Activated CD8-positive, alpha-beta memory T cell treated with anti-CD3 and anti-CD28 coated beads for 48 hours (primary cell): ENCODE data around the gene CARD10.
"Not testable (repeated sequence)": the region's sequence is repeated elsewhere in the genome, so short reads cannot be mapped to it uniquely, and the experiment has no call there.

Experiments
- DNase-seq, 3 experiments: peaks; one replicate each; pipeline ENCODE4 v3.0.0-alpha.2; 2020; ENCODE audit warnings: low read depth in 2 of 3, low spot score in 2 of 3

Gene CARD10

DNA sequence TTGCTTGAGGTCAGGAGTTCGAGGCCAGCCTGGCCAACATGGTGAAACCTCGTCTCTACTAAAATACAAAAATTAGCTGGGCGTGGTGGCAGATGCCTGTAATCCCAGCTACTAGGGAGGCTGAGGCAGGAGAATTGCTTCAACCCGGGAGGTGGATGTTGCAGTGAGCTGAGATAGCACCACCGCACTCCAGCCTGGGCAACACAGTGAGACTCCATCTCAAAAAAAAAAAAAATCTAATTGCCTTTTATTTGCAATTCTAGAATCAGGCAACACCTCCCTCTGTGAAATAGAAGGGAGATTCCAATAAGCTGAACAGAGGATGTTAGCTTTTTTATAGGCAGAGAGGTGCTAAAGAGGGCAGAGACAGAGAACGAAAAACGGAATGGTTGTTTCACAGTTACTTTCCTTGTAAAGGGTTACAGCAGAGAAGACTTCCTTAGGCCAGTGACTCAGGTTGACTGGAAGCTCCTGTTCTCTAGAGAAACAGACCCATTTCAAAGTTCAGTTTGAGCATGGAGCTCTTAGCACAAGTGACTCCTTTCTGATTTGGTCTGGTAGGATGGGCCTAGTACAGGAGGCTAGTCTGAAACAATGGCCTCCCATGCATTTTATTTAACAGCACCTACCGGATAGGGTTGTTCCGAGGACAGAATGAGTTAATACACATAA is 8.0 kb upstream of the CARD10 start:
- not testable (repeated sequence) for DNase-seq

DNA sequence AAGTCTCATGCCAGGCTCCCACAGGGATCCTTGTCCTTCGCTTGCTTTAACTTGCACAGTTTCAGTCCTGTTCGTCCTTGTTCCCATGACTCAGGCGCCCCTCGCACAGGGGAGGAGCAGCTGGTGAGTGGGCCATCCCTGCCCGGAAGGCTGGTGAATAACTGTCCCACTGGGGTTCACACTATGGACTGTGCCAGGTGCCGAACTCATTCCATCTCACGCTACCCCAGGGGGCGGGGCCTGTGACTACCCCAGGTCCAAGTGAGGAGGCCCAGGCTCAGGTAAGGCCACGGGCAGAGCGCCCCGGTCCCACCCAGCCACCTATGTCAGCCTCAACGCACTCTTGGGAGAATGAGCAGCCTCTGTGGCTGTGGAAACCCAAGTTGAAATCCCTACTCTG is 7.2 kb upstream of the CARD10 start:
- no peak for DNase-seq

DNA sequence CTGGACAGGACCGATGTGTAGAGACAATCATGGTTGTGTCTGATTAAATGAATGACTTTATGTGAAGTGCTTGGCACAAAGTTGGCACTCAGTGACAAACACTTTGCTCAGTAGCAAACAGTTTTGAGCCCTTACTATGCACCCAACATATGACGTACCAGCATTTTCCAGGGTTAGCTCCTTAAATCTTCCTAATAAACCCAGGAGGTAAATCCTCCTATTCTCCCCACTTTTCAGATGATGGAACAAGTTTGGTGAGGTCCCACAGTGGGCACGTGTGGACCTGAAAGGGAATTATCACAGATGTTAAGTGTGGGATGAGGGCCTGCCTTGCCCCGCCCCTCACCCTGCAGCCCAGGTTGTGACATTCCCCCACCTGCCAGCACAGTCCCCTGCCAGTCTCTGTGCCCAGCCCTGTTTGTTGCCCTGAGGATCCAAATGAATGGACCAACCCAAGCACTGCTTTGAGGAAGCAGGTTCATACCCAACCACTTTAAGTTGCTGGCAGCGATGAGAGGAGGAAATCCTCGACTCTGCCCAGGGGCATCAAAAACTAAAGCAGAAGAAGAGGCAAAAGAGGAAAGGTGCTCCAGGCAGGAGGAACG is 6.6 kb upstream of the CARD10 start:
- no peak for DNase-seq

DNA sequence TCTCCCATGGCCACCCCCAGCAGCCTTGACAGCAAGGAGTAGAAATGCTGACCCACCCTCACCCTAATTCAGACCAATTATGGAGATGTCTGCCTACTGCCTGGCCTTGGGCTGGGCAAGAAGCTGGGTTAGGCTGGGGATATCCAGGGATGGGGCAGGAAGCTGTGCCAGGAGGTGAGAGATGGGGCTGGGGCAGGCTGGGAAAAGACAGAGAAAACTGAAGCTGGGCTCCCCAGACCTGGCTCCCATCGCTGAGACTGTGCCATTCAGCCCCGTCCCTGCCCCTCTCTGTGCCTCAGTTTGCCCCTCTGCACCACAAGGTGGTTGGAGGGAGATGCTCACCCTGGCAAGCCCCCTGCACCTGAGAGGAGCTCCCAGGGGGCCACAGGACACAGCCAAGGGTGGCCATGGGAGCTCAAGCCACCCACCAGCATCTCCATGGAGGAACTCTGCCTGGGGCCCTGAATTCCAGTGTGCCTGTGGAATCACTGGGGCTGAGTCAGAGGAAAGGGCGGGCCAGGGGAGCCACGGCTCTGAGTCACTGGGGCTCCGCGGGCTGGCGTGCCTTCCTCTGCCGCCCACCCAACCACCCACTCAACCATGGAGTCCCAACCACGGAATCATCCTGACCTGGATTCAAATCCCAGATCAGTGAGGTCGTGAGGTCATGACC is 6.0 kb upstream of the CARD10 start:
- DNase-seq: no peak

DNA sequence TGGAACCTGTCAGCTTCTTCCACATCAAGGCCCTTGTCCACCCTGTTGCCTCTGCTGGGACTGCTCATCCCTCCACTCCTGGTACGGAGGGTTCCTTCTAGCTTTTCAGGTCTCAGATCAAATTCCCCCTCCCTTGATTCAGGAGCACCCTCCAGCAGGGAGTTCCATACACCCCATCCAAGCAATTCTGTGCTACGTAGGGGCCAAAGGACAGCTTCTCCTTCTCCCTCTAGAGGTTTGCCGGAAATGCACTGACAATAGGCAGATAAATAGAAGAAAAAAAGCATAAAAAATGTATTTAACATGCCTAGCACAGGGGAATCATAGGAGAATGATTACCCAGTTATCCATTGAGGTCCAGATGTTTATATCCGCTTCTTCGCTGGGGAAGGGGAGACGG is 3.3 kb upstream of the CARD10 start:
- DNase-seq: no peak

DNA sequence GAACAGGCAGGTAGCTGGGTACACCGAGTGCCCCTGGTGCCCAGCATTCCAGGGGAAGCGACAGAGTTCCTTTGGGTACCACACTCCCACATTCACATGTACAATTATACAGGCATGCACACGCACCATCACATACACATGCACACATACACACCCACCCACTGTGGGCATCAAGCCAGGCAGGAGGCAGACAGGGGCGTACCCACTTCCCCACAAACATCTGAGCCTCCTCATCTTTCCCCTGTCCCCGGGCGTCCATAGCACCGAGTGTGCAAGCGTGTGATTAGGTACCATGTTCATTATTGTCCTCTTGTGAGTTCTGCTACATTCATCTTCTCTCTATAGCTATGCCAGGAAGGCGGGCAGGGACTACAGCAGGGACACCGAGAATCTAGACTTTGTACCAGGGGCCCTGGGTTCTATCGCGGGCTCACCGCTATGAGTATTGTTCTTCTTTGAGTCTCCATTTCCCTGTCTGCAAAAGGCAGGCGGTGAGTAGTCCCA is 2.1 kb upstream of the CARD10 start:
- no peak for DNase-seq

DNA sequence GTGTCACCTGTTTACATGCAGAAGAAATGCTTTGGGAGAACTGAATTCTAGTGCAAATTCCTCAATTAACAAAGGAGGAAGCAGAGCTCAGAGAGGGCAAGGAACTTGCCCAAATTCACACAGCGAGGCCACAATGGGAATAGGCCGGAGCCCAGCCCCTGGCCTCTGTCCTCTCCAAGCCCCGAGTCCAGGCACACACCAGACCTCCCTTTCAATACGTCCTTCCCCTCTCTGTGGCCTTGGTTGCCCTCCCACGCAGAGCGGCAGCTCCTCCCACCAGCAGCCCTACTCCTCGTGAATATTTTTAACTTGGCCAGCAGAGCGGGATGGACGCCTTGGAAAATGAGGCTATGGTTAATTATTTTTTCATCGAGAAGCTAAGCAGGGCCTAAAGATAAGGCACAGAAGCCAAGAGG is 1.6 kb upstream of the CARD10 start:
- no peak for DNase-seq

DNA sequence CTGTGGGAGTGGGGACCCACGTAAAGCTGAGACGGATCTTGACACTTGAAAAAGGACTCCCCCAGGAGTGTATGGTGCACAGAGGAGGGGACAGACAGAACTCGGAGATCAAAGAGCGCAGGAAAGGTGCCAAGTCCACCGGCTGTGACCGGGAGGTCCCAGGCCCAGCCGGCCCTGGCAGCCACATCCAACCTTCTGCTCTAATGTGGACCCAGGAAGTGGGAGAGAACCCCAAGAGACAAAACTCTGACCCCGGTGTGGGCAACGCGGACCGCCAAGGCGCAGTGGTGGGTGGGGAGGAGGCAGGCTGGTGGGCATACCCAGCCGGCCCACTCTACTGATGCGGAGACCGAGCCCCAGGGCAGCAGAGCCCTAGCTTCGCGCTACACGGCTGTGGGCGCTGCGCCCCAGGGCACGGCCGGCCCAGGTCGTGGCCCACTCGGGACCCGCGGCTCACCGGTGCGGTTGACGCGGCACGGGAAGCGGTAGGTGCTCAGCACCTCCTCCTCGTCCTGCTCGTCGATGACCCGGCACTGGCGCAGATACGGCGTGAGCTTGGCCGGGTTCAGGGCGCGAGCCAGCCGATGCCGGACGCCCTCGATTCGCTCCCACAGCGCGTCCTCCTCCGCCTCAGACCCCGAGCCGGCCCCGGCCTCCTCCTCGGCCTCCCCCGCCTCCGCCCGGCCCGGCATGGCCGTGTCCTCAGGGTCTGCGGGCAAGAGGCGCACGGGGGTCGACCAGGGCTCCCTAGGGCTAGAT is 527 bp downstream of the CARD10 start:
- DNase-seq: no peak

DNA sequence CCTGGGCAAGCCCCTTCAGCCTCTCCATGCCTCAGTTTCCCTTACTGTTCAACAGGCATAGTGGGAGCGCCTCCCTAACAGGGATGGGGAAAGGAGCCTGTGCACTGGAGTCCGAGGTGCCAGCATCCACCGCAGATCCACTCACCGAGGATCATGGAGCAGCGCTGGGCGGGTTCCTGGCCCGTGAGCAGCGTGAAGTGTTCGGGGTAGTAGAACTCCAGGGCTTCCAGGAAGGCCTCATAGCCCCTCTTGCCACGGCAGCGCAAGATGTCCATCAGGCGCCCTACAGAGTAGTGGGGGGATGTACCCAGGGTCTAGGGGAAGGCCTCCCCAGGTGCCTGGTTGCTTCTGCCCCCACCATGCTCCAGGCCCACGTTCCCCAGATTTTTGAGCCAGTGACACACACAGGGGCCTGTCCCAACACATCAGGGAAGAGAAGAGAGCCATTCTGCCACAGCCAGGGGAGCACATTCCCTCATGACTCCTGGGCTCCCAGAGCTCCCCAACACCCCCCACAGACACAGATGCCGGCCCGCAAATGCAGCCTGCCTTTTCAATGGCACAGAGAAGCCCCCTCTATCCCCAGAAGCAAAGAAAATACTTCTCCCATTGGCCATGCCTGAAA is 1.3 kb downstream of the CARD10 start:
- no peak for DNase-seq

DNA sequence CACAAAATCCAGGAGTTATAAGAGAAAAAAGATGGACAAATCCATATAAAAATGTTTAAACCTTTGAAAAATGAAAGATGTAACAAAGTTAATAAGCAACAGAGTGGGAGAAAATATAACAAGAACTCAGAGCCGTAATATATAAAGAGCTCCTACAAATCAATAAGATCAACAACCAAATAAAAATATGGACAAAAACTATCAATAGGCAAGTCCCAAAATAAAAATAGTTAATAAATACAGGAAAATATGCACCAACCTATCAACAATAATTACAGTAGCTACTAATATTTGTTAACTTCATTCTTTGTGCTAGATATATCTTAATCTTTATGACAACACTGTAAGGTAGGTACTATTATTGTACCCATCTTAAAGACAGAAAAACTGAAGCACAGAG is 2.8 kb downstream of the CARD10 start:
- DNase-seq: no peak

DNA sequence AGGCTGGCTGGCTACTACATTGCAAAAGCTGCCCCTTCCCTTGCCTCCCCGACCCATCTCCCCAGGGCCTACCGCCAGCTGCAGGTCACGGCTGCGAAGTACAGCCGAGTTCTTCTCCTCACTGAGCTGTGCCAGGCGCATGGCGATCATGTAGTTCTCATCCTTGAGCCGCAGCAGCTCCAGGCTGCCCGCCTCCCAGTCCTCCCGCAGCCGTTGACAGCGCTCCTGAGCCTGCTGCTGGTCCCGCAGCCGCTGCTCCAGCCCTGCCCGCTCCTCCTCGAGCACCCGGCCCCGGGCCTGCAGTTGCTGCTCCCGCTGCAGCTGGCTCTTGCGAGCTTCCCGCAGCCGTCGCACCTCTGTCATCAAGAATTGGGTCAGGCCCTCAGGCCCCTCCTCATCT is 3.3 kb downstream of the CARD10 start:
- DNase-seq: no peak

DNA sequence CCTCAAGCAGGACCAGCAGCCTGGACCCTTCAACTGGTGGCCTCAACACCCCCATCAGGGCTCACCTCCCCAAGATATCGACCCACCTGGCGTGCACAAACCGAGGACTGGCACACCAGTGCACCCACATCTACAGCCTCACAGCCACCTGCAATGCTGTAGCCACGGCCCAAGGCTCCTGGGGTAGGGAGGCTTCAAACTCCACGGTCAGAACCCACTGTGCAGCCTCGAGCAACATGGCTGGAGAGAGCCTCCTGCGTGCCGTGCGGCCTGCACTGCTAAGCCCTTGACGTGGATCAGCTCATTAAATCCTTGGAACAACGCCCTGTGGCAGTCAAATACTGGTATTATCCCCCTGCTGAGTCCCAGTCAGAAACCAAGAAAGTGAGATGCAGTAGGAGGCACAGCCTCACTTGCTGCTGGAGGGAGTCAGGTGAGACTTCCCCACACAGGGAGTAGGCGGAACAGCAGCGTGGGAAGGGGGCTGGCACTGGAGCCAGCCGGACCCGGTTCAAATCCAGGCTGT is 4.6 kb downstream of the CARD10 start:
- no peak for DNase-seq

DNA sequence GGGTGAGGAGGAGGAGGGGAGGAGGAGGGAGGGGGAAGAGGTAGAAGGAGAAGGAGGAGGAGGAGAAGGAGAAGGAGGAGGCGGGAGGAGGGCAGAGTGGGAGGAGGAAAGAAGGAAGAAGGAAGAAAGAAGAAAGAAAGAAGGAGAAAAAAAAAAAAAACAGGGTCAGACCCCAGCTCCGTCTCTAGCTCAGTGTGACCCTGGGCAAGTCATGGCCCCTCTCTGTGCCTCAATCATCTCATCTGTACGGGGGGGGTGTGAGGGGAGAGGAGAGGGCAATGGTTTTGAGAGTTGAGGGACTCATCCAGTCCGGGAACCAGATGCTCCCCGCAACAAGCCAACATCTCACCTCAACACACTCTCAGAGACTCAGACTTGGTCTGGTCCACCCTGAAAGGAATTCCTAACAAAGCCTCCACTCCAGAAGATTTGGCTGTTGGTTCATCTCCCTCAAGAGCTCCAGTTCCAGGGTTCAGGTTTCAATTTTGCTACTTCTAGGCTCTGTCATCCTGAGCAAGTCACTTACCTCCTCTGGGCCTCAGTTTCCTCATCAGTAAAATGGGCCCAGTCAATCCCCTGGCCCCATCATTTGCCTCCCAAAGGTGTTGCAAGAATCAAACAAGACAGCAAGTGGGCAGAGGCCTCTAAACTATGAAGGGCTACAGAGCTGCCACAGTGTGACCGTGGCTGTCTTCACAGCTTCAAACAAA is 7.7 kb downstream of the CARD10 start:
- DNase-seq: no peak

DNA sequence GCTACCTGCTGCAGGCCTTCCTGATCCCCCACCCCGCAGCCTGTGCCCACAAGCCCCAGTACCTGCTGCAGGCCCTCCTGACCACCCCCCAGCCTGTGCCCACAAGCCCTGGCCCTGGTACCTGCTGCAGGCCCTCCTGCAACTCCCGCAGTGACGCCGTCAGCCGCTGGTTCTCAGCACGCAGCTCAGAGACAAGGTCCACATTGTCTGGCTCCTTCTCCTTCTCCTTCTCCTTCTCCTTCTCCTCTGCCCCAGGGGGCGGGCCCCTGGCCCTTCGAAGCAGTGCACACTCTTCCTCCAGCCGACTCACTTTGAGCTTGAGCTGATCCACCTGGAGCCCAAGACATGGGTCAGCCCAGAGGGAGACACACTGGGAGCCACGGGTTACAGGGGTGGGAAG is 9.1 kb downstream of the CARD10 start:
- DNase-seq: no peak

DNA sequence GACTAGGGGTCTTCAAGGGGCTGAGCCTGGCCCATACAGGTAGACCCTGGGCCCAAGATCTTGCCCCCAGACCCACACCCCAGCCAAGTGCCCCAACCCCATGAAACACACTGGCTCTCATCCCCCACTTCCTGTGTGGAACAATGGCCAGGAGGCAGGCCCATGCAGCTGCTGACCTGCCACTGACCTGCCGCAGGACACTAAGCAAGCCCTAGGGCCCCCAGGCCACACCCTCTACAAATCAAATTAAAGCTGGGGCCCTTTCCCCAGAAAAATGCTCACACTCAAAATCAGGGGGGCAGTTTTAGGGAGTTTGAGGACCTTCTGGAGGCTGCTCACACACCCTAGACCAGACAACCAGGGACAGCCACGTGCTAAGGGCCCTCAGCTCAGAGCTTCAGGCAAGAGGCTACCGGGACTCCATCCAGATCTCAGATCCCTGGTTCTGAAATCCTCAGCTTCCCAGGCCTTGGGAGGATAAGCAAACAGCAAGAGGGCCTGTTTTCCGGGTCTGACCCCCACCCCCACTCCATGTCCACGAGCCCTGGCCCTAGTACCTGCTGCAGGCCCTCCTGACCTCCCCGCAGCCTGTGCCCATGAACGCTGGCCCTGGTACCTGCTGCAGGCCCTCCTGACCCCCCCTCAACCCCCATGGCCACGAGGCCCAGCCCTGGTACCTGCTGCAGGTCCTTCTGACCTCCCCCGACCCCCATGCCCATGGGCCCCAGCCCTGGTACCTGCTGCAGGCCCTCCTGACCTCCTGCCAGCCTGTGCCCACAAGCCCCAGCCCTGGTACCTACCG is 10.0 kb downstream of the CARD10 start:
- no peak for DNase-seq

DNA sequence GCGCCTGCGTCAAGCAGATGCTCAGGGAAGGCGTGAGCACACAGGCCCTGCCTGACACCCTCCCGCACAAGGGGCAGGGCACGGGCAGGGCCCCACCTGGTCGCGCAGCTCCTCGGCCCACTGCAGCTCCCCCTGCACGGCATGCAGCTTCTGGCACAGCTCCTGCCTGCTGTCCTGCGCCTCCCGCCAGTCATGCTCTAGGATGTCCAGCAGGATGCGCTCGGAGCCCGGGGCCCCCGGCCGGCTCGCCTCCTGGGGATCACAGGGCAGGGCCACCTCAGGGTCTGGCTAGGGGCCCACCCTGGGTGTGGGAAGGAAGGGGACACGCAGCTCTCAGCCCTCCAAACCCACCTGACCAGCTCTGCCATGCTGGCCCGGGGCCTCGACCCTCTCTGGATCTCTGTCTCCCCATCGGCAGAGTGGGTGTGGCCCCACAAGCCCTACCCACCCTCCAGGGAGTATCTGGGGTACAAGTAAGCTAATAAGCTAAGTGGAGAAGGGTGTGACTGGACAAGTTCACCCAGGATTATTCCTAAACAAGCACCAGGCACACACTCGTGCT is 10.7 kb downstream of the CARD10 start:
- no peak for DNase-seq

DNA sequence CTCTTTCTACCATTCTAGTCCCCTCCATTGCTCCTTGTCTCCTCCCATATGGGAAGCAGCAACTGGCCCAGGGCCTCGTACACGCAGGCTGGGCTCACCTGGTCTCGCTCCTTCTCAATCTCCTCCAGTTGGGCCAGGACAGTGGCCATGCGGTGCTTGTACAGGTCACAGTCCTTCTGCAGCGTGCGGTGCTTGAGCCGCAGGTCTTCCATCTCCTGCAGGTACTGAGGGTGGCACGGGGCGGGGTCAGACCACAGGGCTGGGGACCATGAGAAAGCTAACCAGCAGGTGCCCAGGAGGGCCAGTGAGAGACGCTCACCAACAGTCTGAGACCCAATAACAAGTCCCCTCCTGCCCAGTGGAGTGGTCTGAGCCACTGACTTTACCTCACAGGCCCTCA is 11.5 kb downstream of the CARD10 start:
- DNase-seq: no peak

DNA sequence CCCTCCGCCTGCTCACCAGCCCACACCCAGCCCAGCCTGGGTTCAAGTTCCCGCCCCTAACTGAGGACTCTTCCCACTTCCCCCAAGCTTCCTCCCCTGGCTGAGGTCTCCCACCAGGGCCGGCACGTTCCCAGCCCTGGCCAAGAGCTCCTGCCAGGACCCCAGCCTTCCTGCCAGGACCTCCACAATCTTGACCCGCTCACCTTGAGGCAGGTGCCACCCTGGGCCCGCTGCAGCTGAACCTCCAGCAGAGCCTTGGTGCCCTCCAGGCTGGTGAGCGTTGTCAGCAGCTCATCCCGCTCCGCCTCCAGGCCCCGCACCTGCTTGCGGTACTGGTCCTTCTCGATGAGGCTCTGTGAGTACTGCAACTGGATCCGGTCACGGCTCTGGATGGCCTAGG is 13.2 kb downstream of the CARD10 start:
- DNase-seq: no peak

DNA sequence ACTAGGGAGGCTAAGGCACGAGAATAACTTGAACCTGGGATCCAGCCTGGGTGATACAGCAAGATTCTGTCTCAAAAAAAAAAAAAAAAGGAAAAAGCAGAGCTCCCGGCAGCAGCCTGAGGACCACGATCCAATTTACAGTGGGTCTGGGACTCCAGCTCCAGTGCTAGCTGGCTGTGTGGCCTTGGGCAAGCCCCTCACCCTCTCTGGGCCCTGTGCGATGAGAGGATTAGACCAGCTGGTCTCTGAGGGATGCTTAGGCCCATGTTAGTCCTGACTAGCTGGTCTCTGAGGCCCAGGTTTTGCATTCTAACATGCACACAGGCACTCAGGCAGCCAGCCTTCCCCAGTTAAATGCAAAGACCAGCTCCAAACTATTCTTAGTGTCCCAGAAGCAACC is 13.7 kb downstream of the CARD10 start:
- DNase-seq: no peak
